SK-N-SH (cell line): ENCODE measurements around the gene TBC1D1.

Experiments used
- CTCF ChIP-seq: fragments of 200-600 bp; sonication (generic); IDR thresholded peaks from 2 replicates; pipeline ENCODE4 v1.6.1; 2017; ENCODE audit warnings: antibody characterized with exemption, mild to moderate bottlenecking, moderate library complexity
- EZH2phosphoT487 ChIP-seq: fragments of 200-600 bp; sonication (generic); IDR thresholded peaks from 2 replicates; pipeline ENCODE4 v1.6.1; 2017; ENCODE audit warnings: low read depth, mixed run types, mild to moderate bottlenecking, antibody characterized with exemption, moderate library complexity, borderline replicate concordance
- NRF1 ChIP-seq: IDR thresholded peaks from 2 replicates; pipeline ENCODE4 v1.6.1; 2012; ENCODE audit warnings: low read depth, mild to moderate bottlenecking, low read length
- SIN3A ChIP-seq: IDR thresholded peaks from 2 replicates; pipeline ENCODE4 v1.6.1; 2012; ENCODE audit warnings: low read depth, mild to moderate bottlenecking, low read length, moderate library complexity, borderline replicate concordance

- TF ChIP-seq SIN3A (no peak), CTCF (no peak), NRF1 (no peak), EZH2phosphoT487 (no peak)
Measured at GRCh38 chr4:38004062-38004461, 113.2 kb downstream of the TBC1D1 start.
